ENCODE data around the gene PSMB3.
A peak's percentile ranks its signal among the peaks of the same experiment; 100 is the strongest.

The PSMB3 gene

DNA sequence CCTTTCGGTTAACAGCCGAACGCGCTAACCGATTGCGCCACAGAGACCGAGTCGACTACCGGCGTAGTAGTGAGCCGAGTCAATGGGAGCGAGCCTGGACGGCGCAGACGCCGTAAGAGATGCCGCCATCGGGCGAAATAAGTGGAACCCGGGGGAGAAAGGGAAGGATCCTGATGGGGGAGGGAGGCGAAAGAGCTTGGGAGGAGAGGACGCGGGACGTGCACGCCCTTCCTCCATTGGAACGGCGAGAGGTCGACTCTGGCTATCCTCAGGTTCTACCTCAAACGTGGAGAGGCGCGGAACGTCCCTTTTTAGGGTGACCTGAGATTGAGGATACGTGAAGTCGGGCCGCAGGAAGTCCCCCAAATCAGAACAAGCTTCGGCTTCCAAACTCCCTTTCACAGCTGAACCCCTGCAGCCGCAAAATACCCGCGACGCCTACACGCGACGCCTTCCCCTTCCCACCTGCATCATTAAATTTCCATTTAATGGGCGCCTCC is 683 bp upstream of the PSMB3 start:
- Histone ChIP-seq H3K4me2 (peak overlapping the region; percentile 89), H3K9ac (peak overlapping the region; percentile 87), H3K36me3 (ENCODE audit: insufficient read depth) (no peaks in the 10 kb centered on the region; the same call in 1 of the 2 replicates), H2AFZ (ENCODE audit: low read depth) (peak overlapping the region; percentile 95), H3K27ac (peak overlapping the region; percentile 84), H3K4me1 (ENCODE audit: low read depth, poor library complexity, severe bottlenecking) (peaks cover 37% of the 10 kb centered on the region), H3K79me2 (ENCODE audit: insufficient read depth, low read depth) (peaks cover 28% of the 10 kb centered on the region), H3K4me3 (IDR thresholded peaks at IDR 0.05; ENCODE audit: insufficient read depth, low read depth, low read length) (peak overlapping the region; percentile 35), H3K27me3 (ENCODE audit: insufficient read depth, low read depth) (peaks cover 25% of the 10 kb centered on the region; the same call in 1 of the 2 replicates), H4K20me1 (ENCODE audit: insufficient read depth) (no peaks in the 10 kb centered on the region)
- TF ChIP-seq, protein P1, sequence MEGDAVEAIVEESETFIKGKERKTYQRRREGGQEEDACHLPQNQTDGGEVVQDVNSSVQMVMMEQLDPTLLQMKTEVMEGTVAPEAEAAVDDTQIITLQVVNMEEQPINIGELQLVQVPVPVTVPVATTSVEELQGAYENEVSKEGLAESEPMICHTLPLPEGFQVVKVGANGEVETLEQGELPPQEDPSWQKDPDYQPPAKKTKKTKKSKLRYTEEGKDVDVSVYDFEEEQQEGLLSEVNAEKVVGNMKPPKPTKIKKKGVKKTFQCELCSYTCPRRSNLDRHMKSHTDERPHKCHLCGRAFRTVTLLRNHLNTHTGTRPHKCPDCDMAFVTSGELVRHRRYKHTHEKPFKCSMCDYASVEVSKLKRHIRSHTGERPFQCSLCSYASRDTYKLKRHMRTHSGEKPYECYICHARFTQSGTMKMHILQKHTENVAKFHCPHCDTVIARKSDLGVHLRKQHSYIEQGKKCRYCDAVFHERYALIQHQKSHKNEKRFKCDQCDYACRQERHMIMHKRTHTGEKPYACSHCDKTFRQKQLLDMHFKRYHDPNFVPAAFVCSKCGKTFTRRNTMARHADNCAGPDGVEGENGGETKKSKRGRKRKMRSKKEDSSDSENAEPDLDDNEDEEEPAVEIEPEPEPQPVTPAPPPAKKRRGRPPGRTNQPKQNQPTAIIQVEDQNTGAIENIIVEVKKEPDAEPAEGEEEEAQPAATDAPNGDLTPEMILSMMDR (conservative IDR thresholded peaks at IDR 0.05; ENCODE audit: low read depth, low read length), result no peak

GRCh38 chr17:38753071-38753506 is 548 bp downstream of the PSMB3 start:
- no peak overlapping the region for H3K4me3 ChIP-seq (IDR thresholded peaks at IDR 0.05; ENCODE audit: insufficient read depth, low read depth, low read length)
- peaks cover 33% of the 10 kb centered on the region for H3K4me1 ChIP-seq (ENCODE audit: low read depth, poor library complexity, severe bottlenecking)
- peaks cover 6% of the 10 kb centered on the region; the same call in 1 of the 2 replicates for H3K36me3 ChIP-seq (ENCODE audit: insufficient read depth)
- H3K27ac ChIP-seq, result peak overlapping the region; percentile 84
- H4K20me1 ChIP-seq (ENCODE audit: insufficient read depth), result no peaks in the 10 kb centered on the region
- peak overlapping the region; percentile 86 for H3K4me2 ChIP-seq
- peak overlapping the region; percentile 87 for H3K9ac ChIP-seq
- peaks cover 28% of the 10 kb centered on the region for H3K79me2 ChIP-seq (ENCODE audit: insufficient read depth, low read depth)
- peak overlapping the region; percentile 33; the same call in 1 of the 2 replicates for H2AFZ ChIP-seq (ENCODE audit: low read depth)
- peaks cover 25% of the 10 kb centered on the region; the same call in 1 of the 2 replicates for H3K27me3 ChIP-seq (ENCODE audit: insufficient read depth, low read depth)
- TF ChIP-seq, protein P1 (conservative IDR thresholded peaks at IDR 0.05; ENCODE audit: low read depth, low read length), result no peak

GRCh38 chr17:38761612-38762011 is 9.1 kb downstream of the PSMB3 start:
- Histone ChIP-seq H4K20me1 (ENCODE audit: insufficient read depth) (no peaks in the 10 kb centered on the region), H2AFZ (ENCODE audit: low read depth) (no peak overlapping the region), H3K4me2 (no peak overlapping the region), H3K27me3 (ENCODE audit: insufficient read depth, low read depth) (no peaks in the 10 kb centered on the region), H3K79me2 (ENCODE audit: insufficient read depth, low read depth) (no peaks in the 10 kb centered on the region; the same call in 1 of the 2 replicates), H3K4me3 (IDR thresholded peaks at IDR 0.05; ENCODE audit: insufficient read depth, low read depth, low read length) (no peak overlapping the region), H3K9ac (no peak overlapping the region), H3K27ac (no peak overlapping the region), H3K36me3 (ENCODE audit: insufficient read depth) (peaks cover 6% of the 10 kb centered on the region; the same call in 1 of the 2 replicates), H3K4me1 (ENCODE audit: low read depth, poor library complexity, severe bottlenecking) (no peaks in the 10 kb centered on the region)
- TF ChIP-seq, protein P1 (conservative IDR thresholded peaks at IDR 0.05; ENCODE audit: low read depth, low read length), result peak; percentile 59

DNA sequence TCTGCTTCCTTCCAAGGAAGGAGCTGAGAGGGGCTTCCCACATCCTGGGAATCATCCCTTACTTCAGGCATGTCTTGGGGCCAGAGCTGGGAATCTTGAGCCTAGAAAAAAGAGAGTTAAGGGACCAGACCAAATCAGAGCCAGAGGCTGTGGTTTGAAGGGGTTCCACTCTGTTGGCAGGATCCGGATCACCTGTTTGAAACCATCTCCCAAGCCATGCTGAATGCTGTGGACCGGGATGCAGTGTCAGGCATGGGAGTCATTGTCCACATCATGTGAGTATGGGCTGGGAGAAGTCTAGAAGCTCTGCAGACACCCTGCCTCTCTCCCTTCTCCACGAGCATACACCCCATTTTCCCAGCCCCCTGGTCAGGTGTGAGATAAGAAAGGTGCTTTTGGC is 9.7 kb downstream of the PSMB3 start:
- TF ChIP-seq, protein P1 (conservative IDR thresholded peaks at IDR 0.05; ENCODE audit: low read depth, low read length), result no peak
- Histone ChIP-seq H2AFZ (ENCODE audit: low read depth) (no peak overlapping the region), H3K79me2 (ENCODE audit: insufficient read depth, low read depth) (no peaks in the 10 kb centered on the region; the same call in 1 of the 2 replicates), H3K27ac (no peak overlapping the region), H3K4me3 (IDR thresholded peaks at IDR 0.05; ENCODE audit: insufficient read depth, low read depth, low read length) (no peak overlapping the region), H3K9ac (no peak overlapping the region), H4K20me1 (ENCODE audit: insufficient read depth) (no peaks in the 10 kb centered on the region), H3K4me1 (ENCODE audit: low read depth, poor library complexity, severe bottlenecking) (no peaks in the 10 kb centered on the region), H3K4me2 (no peak overlapping the region), H3K36me3 (ENCODE audit: insufficient read depth) (peaks cover 4% of the 10 kb centered on the region; the same call in 1 of the 2 replicates), H3K27me3 (ENCODE audit: insufficient read depth, low read depth) (no peaks in the 10 kb centered on the region)
